GM19035 (cell line): ENCODE results near the gene ZNF829.

Experiments used
- ATAC-seq: cut with Tn5 transposase; IDR thresholded peaks from one replicate; pipeline ENCODE4 v1.9.1; 2021; ENCODE audit not compliant: unreplicated experiment

Gene ZNF829

DNA sequence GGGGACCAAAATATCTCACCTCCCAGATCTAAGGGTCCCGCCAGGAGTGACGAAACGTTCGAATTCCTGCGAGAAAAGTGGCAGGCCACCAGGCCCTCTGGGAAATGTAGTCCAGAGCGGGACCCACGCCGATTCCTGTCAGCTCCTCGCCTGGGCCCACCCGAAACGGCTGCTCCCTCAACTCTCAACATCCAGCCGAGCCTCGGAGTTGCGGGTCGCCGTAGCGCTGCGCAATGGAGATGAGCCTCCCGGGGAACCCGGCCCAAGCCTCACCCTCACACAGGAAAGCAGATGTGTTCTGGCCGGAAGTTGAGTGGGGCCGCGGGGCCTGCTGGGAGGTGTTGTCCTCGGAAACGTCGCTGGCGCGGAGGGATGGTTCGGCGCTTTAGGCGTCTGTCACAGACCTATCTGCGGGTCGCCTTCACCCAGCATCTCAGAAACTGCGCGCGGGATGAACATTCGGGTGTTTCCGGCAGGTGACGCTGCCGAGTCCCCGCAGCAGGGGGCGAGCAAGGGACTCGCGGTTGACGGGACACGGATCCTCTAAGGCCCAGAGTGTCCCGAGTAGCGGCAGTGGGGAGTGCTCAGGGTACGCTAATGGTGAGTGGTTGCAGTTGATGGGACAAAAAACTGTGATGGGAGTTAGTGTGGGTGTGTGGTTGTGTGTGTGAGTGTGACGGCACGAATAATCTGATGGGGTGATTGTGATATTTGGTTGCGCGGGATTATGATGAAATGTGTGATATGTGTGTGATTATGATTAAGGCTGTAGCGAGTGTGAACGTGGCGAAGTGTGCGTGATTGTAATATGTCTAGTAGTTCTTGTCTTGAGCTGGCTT, at the start of gene ZNF829, which contains the start of gene ZNF568:
Gene ZNF829 (minus strand): TSS at position 300 of the 839 bp plus-strand sequence. CDS start 1,124 bp downstream, outside the sequence.
Gene ZNF568 (plus strand): TSS at position 341 of the 839 bp plus-strand sequence. CDS start 6,439 bp downstream, outside the sequence.
- no peak for ATAC-seq

DNA sequence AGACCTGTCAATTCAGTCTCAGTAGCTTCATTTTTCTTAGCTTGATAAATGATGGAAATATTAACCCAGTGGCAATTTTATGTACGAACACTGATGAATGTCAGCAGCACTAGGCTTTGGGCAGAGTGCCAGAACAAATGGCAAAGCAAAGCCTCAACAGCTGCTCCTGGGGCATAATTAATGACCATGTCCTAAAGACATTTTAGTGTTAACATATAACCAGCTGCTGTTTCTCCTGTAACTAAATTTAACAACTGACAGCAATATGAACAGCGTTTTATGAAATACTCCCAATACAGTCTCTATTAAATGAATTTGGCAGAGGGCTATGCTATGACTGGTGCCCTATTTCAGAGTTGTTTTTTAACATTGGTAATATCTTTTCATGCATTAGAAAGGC, 47.2 kb upstream of the ZNF829 start:
- no peak for ATAC-seq

DNA sequence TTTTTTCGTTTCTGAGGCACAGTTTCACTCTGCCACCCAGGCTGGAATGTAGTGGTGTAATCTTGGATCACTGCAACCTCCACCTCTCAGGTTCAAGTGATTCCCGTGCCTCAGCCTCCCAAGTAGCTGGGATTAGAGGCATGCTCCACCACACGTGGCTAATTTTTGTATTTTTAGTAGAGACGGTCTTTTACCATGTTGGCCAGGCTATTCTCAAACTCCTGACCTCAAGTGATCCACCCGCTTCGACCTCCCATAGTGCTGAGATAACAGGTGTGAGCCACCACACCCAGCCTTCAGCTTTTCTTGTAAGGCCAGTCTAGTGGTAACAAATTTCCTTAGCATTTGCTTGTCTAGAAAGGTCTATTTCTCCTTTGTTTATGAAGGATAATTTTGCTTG, 46.3 kb upstream of the ZNF829 start:
- ATAC-seq: no peak

DNA sequence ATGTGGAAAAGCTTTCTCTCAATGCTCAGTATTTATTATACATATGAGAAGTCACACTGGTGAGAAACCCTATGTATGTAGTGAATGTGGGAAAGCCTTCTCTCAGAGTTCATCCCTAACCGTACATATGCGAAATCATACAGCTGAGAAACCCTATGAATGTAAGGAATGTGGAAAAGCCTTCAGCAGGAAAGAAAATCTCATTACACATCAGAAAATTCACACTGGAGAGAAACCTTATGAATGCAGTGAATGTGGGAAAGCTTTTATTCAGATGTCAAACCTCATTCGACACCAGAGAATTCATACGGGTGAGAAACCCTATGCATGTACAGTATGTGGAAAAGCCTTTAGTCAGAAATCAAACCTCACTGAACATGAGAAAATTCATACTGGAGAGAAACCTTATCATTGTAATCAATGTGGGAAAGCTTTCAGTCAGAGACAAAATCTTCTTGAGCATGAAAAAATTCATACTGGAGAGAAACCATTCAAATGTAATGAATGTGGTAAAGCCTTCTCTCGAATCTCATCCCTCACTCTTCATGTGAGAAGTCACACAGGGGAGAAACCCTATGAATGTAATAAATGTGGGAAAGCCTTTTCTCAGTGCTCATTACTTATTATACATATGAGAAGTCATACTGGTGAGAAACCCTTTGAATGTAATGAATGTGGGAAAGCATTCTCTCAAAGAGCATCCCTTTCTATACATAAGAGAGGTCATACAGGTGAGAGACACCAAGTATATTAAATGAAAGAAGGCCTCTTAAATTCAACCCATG, 34.4 kb upstream of the ZNF829 start:
- no peak for ATAC-seq

DNA sequence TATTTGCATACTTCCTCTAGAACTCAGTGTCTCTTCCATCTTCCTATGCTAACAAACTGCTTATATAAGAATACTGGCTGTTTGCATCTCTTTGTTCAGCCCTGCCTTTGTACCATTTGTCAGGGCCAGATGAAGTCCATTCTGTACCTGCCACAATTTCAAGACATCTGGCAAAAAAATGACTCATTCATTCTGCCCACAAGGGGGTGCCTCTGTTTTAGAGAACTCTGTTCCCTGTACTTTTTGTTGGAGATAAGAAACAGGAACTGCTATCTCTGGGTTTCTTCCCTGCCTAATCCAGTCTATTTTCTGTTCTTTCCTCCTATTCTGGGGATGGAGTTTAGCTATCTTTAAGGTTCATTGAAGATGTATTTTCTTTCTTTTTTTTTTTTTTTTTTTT, 23.1 kb upstream of the ZNF829 start:
- ATAC-seq: no peak

DNA sequence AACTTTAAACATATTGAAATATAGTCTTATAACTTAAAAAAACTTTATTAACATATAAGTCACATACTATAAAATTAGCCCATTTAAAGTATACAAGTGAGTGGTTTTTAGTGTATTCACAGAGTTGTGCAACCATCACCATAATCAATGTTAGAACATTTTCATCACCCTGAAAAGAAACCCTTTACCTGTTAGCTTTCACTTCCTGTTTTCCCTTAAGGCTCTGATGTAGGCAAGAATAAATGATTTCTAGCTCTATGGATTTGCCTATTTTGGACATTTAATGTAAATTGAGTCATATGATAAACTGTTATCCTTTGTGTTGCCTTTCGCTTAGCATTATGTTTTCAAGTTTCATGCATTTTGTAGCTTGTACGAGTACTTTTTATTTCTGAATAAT, 15.6 kb upstream of the ZNF829 start:
- no peak for ATAC-seq

DNA sequence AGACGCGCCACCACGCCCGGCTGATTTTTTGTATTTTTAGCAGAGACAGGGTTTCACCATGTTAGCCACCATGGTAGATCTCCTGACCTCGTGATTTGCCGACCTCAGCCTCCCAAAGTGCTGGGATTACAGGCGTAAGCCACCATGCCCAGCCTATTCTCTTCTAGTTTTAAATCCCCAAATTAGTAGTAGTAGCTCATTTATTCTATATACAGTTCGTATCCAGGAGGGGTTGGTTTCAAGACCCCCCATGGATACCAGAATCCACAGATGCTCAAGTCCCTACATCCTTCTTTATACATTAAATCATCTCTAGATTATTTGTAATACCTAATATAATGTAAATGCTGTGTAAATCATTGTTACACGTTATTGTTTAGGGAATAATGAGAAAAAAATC, 2.0 kb upstream of the ZNF829 start:
- ATAC-seq: no peak

DNA sequence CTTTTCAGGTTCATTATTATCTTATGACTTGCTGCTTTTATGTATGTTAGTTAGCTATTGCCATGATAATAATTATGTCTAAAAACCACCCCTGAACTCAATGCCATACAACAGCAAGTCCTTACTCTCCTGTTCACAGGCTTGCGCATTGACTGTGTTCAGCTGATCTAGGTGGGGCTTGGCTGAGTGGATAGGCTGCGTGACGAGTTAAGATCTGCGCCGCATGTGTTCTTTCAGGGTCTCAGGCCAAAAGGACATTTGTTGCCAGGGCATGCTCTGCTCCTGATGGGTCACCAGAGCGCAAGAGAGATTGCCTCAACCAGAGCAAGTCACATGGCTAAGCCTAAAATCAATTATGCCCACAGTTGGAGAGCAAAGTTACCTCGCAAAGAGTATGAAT, 900 bp upstream of the ZNF829 start:
- no peak for ATAC-seq

DNA sequence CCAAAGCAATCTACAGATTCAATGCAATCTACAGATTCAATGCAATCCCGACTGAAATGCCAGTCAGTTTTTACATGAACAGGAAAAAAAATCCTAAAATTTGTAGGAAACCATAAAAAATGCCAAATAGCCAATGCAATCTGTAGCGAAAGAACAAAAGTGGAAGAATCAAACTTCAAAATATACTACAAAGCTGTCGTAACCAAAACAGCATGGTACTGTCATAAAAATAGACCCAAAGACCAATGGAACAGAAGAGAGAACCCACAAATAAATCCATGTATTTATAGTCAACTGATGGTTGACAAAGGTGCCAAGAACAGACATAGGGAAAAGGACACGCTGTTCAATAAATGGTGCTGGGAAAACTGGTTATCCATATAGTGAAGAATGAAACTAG, 17.7 kb downstream of the ZNF829 start:
- no peak for ATAC-seq

DNA sequence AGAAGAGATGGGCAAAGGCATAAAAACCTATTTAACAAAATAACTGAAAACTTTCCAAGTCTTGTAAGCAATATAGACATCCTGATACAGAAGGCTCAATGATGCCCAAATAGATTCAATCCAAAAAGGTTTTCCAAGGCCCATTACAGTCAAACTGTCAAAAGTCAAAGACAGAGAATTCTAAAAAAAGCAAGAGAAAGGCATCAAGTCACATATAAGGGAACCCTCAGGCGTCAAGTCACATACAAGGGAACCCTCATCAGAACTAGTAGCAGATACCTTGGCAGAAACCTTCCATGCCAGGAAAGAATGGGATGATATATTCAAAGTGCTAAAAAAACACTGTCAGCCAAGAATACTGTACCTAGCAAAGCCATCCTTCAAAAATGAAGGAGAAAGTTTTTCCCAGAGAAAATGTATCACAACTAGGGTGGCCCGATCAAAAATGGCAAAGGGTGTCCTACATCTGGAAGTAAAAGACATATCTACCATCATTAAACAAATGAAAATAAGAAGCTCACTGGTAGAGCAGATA, 21.2 kb downstream of the ZNF829 start:
- ATAC-seq: no peak

DNA sequence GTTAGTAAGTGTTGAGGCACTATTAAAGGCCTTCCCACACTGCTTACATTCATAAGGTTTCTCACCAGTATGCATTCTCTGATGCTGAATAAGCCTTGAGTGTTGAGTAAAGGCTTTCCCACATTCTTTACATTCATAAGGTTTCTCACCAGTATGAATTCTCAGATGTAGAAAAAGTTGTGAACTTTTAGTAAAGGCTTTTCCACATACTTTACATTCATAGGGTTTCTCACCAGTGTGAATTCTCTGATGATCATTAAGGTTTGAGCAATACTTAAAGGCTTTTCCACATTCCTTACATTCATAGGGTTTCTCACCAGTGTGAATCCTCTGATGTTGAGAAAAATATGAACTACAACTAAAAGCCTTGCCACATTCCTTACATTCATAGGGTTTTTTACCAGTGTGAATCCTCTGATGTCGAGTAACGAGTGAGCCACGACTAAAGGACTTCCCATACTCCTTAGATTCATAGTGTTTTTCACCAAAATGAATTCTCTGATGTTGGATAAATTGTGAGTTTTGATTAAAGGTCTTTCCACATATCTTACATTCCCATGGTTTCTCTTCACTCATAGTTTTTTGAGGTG, 24.2 kb downstream of the ZNF829 start:
- no peak for ATAC-seq

DNA sequence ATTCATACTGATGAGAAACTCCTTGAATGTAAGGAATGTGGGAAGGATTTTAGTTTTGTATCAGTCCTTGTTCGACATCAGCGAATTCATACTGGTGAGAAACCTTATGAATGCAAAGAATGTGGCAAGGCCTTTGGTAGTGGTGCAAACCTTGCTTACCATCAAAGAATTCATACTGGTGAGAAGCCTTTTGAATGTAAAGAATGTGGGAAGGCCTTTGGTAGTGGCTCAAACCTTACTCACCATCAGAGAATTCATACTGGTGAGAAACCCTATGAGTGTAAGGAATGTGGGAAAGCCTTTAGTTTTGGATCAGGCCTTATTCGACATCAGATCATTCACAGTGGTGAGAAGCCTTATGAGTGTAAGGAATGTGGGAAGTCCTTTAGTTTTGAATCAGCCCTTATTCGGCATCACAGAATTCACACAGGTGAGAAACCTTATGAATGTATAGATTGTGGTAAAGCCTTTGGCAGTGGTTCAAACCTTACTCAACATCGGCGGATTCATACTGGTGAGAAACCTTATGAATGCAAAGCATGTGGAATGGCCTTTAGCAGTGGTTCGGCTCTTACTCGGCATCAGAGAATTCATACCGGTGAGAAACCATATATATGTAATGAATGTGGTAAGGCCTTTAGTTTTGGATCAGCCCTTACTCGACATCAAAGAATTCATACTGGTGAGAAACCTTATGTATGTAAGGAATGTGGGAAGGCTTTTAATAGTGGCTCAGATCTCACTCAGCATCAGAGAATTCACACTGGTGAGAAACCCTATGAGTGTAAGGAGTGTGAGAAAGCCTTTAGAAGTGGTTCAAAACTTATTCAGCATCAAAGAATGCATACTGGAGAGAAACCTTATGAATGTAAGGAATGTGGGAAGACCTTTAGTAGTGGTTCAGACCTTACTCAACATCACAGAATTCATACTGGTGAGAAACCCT, 38.8 kb downstream of the ZNF829 start:
- no peak for ATAC-seq

DNA sequence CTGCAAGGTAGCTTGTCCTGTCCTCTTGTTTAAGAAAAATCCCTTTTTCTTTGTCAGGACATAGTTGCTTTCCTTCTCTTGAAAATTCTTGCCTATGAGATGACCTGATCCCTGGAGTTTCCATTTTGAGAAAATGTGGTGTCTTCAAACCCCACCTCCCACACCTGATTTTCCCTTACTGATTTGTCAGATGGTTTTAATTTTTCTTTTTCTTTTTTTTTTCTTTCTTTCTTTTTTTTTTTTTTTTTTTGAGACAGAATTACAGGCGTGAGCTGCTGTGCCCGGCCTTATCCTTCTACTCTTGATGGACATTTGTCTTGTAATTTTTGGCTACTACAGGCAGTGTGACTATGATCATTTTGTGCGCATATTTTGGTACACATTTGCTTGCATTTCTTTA, 64.2 kb downstream of the ZNF829 start:
- ATAC-seq: no peak

DNA sequence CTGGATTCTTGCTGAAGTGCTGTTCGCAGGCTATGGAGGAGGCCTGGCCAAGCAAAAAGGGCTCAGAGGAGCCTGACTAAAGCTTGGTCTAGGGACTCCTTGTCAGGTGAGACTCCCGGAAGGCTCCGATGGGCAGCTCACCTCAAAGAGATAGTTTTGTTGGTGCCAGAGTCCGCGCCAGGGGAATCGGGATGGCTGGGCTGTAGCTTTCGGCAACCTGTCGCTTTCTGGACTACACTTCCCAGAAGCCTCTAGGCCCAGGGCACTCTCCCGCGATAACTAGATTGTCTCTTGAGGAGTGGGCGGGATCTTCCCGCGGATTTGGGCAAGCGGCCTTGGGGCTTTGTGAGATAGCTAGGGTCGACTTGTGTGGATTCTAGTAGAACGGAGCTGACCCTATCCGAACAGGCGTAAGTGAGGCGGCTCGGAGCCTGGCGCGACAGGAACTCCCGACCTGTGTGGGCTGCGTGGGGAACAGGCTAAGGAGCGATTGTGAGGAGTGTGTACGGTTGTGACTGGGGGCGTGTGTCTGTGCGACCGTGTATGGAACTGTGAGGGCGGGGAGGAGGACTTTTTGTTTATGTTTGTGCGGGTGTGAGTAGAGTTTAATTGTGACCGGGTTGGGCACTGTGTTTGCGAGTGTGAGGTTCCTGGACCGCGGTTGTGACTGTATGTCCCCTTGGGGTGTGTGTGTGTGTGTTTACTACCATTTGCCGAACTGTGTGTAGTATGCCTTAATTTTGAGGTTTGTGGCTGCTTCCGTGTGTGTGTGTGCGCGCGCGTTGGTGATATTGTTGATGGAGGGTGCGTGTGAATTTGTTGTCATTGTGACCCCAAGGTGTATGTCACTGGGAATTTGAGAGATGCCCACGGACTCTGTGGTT, 65.3 kb downstream of the ZNF829 start, which contains the start of gene ZNF345:
Gene ZNF345 (plus strand): TSS at position 318 of the 884 bp plus-strand sequence. CDS start 25,955 bp downstream, outside the sequence.
- peak; percentile 90 for ATAC-seq

DNA sequence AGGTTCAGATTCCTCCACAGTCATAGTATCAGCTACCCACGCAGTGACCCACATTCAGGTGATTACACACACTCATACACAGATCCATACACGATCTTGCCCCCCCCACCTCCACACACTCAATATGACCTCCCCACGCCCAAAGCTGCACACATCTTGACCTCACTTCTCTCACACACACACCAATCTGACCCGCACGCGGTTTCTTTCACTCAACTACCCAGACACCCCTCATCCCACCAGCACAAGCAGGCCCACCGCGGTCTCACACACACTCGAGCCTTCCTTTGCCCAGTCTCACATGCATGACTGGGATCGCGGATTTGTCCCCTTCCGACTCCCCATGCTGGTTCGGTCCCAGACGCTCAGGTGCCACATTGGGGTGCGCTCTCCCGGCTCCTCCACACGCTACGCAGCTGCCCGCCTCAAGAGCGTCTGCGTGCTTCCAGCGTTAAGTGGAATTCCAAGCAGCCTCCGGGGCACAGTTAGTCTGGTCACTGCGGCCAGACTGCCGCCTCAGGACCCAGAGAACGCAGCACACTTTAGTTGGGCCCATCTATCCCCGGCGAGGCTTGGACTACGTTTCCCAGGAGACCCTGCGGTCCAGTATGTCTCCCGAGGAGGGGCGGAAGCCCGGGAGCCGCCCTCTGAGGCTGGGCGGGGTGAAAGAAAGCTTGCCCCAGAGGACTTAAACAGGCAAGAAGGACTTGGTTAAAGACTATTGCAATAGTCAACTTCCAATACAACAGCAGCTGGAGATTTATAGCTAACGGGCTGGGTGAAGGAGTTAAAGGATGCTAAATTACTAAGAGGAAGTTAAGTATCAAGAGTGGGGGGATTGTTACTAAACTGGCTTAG, 66.2 kb downstream of the ZNF829 start:
- ATAC-seq: peak; percentile 89

DNA sequence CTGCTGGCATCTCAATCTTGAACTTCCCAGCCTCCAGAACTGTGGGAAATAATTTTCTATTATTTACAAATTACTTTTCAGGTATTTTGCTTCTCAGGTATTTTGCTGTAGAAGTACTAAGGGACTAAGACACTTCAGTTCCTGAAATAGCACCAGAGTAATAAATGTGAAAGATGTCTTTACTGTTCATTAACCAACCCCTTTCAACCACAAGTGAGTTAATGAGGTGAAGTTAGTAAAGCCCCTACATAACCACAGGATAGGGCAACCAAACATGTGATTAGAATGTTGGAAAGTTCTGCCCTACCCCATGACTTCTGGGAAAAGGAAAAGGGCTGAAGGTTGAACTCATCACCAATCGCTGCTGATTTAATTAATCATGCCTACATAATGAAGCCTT, 68.1 kb downstream of the ZNF829 start:
- no peak for ATAC-seq

DNA sequence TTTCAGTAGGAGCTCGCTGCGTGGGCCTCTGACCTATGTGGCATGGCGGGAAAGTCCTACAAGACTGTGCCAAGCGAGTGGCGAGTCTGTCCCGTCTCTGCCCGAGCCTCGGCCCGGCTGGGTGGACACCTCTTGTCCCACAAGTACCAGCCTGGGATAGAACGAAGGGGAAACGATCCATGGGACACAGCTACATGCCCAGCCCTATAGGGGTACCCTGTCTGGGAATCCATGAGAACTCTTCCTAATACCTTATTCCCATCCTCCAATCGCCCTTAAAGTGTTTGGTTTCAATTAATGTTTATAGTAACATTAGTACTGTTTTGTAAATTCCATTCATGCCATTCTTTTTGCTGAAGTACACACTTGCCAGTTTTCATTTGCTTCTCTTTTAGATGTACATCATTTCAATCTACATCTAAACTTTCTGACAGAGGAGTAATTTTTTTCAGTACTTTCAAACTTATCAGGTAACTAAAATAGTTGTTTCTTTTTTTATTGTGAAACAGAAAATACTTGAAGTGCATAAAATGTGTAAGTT, 77.2 kb downstream of the ZNF829 start:
- ATAC-seq: no peak
